ENCODE data around the gene BHLHE23.
A peak's percentile ranks its signal among the peaks of the same experiment; 100 is the strongest.

The BHLHE23 gene

GRCh38 chr20:63024573-63025392 lies 18.0 kb upstream of the BHLHE23 start:
- DNase-seq, result no peak

DNA sequence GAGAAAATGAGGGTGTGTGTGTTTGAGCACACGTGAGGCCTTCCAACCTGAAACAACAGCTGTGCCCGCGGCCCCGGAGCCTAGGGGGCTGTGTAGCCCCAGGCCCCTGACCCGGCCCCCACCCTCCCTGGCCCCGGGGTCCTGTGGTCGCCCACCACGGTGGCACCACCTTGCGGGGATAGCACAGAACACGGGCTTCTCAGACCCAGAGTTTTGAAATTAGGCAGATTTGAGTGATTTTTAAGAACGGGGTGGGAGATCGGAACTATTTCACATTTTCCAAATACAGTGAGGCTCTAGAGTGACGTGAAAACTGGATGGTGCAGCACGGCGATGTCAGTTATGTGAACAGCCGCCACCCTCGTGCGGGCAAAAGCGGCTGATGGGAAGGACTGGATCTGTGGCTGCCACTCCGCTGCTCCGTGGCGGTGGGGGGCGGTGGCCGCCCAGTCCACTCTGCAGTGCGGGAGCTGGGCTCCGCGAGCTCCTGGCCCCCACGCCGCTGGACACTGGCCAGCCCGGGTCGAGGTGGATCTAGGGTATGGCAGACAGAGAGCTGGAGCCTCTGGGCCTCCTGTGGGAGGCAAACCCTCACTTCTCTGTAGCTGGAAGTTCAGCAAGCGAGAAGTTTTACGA lies 17.3 kb upstream of the BHLHE23 start:
- DNase-seq, result no peak

GRCh38 chr20:63023071-63023935 lies 16.5 kb upstream of the BHLHE23 start:
- no peak for DNase-seq

- no peak for DNase-seq
Measured at GRCh38 chr20:63022501-63022900, 15.7 kb upstream of the BHLHE23 start.

- DNase-seq, result no peak
Measured at GRCh38 chr20:63021356-63022321, 14.9 kb upstream of the BHLHE23 start.

- DNase-seq, result no peak
Measured at GRCh38 chr20:63020681-63021080, 13.9 kb upstream of the BHLHE23 start.

DNA sequence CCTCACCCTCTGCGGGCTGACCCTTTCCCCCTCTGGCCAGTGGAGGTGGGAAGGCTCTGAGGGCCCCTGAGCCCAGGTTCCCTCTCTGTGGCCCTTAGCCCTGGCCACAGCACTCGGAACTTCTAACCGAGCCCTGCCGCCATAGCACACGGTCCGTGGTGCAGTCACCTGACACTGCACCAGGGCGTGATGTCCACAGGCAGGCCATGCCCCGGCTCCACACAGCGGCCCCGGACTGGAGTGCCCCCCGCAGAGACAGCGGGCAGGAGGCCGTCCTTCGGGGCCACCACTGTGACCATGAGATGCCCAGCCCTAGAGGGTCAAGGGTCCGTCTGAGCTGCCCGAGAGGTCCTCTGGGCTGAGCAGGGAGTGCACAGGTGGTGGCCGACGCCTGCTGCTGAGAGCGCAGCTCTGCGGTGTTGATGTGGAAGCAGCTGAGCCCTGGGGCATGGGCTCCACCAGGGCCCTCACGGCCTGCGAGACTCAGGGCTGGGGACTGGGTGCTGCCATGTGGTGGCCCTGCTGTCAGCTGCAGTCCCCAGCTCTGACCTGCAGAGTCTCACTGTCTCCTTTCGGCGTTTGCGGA lies 11.2 kb upstream of the BHLHE23 start:
- no peak for DNase-seq

DNA sequence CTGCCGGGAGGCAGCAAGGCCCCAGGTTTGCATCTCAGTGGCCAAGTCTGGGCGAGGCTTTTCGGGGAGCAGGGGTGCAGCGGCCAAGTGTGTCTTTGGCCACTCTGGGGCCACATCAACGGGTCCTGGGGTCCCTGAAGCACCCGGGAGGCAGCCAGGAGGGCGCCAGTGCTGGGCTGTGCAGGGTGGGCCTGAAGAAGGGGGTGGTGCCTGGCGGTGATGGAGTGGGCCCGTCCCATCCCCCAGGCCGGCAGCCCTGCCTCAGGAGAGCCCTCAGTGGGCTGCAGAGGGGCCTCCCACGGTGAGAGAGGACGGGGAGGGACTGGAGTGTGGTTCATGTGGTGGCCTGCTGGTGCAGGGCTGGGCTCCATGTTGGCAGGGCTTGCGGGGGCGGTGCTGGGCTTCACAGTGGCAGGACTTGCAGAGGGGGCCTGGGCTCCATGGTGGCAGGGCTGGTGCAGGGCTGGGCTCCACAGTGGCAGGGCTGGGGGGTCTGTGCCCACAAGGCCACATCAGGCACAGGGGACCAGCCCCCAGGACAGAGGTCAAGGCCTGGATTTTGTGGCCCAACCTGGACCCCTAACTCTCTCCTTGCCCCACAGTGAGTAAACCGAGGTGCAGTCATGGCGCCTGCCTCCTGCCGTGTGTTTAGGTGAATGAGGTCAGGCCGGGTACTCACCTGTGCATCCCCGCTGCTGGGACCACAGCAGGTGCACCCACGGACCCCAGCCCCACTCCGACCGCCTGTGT lies 10.5 kb upstream of the BHLHE23 start:
- DNase-seq, result no peak

DNA sequence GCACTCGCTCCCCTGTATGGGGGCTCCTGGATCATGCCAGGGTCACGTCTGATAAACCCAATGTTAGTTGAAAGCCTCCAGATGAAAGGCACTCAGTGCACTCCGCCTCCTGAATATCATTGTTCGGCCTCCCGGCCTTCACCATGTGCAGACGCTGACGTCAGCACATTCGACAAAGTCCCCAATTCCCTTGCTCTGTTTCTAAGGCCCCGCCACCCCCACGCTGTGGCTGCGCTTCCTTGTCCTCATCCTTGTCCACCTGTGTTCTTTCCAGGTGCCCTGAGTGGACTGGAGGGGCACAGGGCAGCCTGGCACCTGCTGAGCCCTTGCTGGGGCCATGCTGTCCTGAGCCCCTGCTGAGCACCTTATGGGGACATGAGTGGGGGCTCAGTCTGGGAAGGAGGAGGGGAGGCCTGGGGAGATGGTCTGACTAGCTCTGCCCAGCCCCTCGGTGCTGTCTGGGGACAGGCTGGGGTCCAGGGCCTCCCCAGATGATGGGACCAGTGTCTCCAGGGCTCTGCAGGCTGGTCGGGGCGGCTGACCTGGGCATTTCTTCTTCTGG lies 9.8 kb upstream of the BHLHE23 start:
- no peak for DNase-seq

DNA sequence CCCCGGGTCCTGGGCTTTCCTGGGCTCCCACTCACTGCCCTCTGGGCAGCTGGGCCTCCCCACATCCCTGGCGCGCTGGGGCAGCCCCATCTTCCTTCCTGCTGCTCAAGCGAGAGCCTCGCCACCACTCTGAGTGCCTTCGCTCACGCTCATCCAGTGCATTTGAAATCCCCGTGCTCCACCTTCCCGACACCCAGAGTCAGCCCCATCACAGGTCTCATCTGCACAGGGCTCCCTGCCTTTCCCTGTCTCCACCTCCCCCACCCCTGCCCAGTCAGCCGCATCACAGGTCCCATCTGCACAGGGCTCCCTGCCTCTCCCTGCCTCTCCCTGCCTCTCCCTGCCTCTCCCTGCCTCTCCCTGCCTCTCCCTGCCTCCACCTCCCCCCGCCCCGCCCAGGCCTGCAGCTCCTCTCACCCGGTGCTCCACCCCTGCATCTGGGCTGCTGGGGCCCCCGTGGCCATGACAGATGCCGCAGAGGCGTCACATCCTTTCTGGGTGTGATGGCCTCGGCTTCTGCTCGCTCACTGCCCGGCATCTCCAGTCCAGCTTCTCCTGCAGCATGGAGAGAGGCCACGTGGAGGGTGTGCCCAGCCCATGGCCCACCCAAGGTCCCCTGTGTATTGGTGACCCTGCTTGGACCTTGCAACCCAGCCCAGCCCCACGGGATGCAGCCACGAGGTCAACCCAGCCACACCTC lies 9.0 kb upstream of the BHLHE23 start:
- no peak for DNase-seq

GRCh38 chr20:63015147-63015661 lies 8.4 kb upstream of the BHLHE23 start:
- no peak for DNase-seq

- no peak for DNase-seq
Measured at GRCh38 chr20:63014710-63015109, 7.9 kb upstream of the BHLHE23 start.

GRCh38 chr20:63014287-63014686 lies 7.5 kb upstream of the BHLHE23 start:
- no peak for DNase-seq

GRCh38 chr20:63013207-63013606 lies 6.4 kb upstream of the BHLHE23 start:
- DNase-seq, result no peak

DNA sequence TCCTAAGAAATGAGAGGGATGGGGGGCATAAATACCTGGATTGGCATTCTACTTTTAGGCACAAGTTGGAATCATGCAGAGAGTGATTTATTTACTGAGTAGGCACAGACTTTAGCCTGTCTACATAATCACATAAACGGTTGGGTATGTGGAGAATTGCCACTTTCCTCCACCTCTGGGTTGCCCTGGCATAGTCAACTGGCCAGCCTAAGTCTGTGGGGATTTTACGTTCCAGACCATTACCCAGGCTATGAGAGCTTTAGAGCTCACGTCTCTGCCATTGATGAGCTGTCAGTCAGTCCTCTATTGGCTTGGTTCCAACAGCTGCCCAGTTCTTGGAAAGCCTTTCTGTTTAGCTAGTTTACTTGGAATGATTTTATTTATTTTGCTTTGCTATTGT lies 5.0 kb upstream of the BHLHE23 start:
- DNase-seq, result peak; percentile 13

GRCh38 chr20:63009988-63010769 lies 3.4 kb upstream of the BHLHE23 start:
- no peak for DNase-seq

DNA sequence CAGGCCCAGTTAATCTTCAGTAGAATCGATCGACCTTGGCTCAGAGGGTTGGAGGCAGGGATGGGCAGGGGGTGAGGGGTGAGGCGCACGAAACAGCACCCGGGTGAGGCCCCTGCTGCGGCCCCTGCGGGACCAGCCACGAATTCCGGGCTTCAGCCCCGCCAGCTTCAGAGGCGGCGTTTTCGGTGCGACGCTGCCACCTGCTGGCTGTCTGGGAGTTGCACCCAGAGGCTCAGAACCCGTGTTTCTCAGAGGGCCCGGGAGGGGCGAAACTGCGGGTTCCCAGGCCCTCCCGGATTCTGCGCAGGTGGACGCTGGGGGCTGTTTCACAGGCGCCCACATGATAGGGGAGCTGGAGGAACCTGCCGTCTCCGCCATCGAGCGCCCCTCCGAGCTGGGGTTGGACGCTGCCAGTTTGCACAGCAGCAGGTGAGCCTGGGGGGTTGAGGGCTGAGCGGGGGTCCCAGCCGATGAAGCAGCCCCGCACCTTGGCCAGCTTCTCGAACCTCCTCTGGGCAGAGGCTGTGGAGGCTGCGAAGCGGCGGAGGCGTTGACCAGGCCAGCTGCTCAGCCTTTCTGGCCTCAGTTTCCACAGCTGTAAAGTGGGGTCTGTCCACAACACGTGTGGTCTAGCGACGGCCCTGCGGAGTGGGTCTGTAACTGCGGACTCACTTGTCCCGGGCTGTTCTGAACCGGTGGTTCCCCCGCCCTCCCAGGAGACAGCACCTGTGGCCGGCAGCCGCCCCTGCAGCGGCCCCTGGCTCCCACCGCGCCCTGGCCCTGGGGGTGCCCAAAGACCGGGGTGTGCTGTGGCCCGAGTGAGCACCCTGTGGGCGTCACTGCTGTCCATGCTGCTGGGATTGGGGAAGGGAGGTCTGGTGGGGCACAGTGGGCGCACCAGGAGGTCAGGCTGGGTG lies 2.5 kb upstream of the BHLHE23 start:
- peak; percentile 83 for DNase-seq

- no peak for DNase-seq
Measured at GRCh38 chr20:63008541-63009044, 1.8 kb upstream of the BHLHE23 start.

All from OCI-M1 (cell line).